Activated naive CD4-positive, alpha-beta T cell treated with anti-CD3 and anti-CD28 coated beads, Interleukin-2, amount 50 U/mL, for 24 hours (primary cell): Measurements from ENCODE around the gene IMMP2L.
"Not testable (repeated sequence)": the region's sequence is repeated elsewhere in the genome, so short reads cannot be mapped to it uniquely, and the experiment has no call there.

Source experiments
- H3K27ac Mint-ChIP-seq: one replicate; pipeline ENCODE4 v1.8.0; 2021; ENCODE audit warnings: mild to moderate bottlenecking, mixed read lengths
- H3K27me3 Mint-ChIP-seq: one replicate; pipeline ENCODE4 v1.8.0; 2021; ENCODE audit warnings: mixed read lengths
- H3K36me3 Mint-ChIP-seq: one replicate; pipeline ENCODE4 v1.8.0; 2021; ENCODE audit warnings: mixed read lengths
- H3K4me1 Mint-ChIP-seq: one replicate; pipeline ENCODE4 v1.8.0; 2021; ENCODE audit warnings: mixed read lengths
- H3K4me3 Mint-ChIP-seq: one replicate; pipeline ENCODE4 v1.8.0; 2021; ENCODE audit warnings: mild to moderate bottlenecking, mixed read lengths
- H3K9me3 Mint-ChIP-seq: one replicate; pipeline ENCODE4 v1.8.0; 2021; ENCODE audit warnings: mixed read lengths

The IMMP2L gene

DNA sequence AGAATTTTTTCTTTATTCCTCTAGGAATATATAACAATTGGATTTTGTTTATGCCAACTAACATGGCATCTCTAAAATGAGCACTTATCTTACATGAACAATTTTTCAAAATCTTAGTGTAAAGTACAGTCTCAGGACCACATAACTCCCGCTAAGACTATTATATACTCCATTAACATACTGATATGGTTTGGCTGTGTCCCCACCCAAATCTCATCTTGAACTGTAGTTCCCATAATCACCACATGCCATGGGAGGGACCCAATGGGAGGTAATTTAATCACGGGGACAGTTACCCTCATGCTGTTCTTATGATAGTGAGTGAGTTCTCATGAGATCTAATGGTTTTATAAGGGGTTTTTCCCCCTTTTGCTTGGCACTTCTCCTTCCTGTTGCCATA lies 291.5 kb downstream of the IMMP2L start:
- not testable (repeated sequence) for H3K4me1 Mint-ChIP-seq, H3K4me3 Mint-ChIP-seq, H3K27me3 Mint-ChIP-seq, H3K9me3 Mint-ChIP-seq, H3K27ac Mint-ChIP-seq
- H3K36me3 Mint-ChIP-seq = peaks cover 13% of the 10 kb centered on the region

DNA sequence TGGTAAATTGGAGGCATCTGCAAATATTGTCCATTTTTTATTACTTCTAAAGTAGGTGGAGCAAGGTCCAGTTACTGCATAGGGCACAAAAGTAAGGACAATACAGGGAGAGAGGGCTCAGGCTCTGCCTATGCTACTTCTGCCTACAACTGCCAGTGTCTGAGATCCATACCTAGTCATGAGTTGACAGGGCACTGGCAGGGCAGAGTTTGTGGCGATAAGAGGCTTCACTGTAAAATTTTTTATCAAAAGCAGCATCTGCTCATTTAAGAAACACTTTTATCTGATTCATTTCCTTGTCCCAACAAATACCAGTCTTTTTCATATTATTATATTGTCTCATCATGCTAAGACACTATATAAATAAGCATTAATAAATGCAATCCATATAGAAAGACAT lies 293.4 kb downstream of the IMMP2L start:
- peaks cover 14% of the 10 kb centered on the region for H3K36me3 Mint-ChIP-seq
- no peak overlapping the region for H3K4me3 Mint-ChIP-seq
- no peak overlapping the region for H3K27ac Mint-ChIP-seq
- H3K9me3 Mint-ChIP-seq = peaks cover 9% of the 10 kb centered on the region
- no peaks in the 10 kb centered on the region for H3K27me3 Mint-ChIP-seq
- no peaks in the 10 kb centered on the region for H3K4me1 Mint-ChIP-seq

DNA sequence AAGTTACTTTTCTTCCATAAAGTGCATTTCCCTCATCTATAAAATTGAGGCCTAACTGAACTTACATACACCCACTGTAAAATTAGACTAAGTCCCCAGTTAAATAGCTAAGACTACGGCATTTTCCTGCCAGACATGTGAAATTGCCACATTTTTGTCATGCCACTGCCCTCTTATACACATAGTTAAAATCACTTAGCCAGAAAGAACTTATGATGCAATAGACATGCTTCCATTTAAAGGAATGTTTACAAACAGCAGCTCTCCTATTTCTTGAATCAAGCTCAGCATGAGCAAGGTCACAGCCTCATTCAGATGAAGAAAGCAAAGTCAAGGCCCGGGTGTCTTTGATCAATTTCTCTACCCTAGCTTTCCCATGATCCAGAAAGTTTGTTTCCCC lies 295.7 kb downstream of the IMMP2L start:
- Mint-ChIP-seq H3K4me1 (no peaks in the 10 kb centered on the region), H3K9me3 (peaks cover 1% of the 10 kb centered on the region)

DNA sequence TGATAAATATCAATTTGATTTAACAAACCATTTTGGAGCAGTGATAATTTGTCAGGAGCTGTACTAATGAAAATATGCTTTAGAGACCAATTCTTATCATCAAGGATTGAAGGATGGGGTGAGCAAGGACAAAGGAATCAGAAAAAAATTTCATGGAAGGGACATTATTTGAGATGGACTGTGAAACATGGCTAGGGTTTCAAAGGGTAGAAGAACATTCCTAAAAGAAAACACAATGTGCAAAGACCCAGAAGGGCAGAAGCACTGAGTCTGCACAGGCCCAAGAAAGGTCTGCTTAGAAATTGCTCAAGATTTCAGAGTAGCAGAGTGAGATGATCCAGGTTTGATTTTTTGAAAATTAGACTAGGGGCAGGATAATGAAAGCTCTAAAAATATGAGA lies 296.9 kb downstream of the IMMP2L start:
- no peaks in the 10 kb centered on the region for H3K4me1 Mint-ChIP-seq
- no peaks in the 10 kb centered on the region for H3K9me3 Mint-ChIP-seq
- H3K4me3 Mint-ChIP-seq = no peak overlapping the region
- H3K27ac Mint-ChIP-seq = no peak overlapping the region
- H3K36me3 Mint-ChIP-seq = peaks cover 13% of the 10 kb centered on the region
- H3K27me3 Mint-ChIP-seq = no peaks in the 10 kb centered on the region

More for the DNA sequence above, 295.7 kb downstream of the IMMP2L start:
- H3K27me3 Mint-ChIP-seq = no peaks in the 10 kb centered on the region
- peaks cover 10% of the 10 kb centered on the region for H3K36me3 Mint-ChIP-seq
- no peak overlapping the region for H3K4me3 Mint-ChIP-seq
- H3K27ac Mint-ChIP-seq = no peak overlapping the region

DNA sequence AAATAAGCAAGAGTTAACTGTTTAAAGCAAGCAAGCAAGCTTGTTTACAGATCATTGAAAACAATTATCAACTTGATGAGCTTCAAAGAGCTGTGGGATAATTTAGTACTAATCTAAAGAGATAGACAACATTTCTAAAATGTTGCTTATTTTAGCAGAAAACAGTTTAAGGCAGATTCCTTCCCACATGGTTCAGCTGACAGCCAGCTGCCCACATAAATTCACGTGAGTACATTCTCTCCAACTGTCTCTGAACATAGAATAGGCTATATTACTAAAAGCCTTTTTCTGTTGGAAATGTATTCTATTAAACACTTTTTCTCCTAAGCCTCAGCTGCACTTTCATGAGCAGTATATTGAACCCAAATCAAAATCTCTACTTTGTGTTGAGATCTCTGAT lies 297.3 kb downstream of the IMMP2L start:
- Mint-ChIP-seq H3K4me3 (no peak overlapping the region), H3K27me3 (no peaks in the 10 kb centered on the region), H3K27ac (no peak overlapping the region), H3K4me1 (no peaks in the 10 kb centered on the region), H3K9me3 (no peaks in the 10 kb centered on the region), H3K36me3 (peaks cover 13% of the 10 kb centered on the region)

DNA sequence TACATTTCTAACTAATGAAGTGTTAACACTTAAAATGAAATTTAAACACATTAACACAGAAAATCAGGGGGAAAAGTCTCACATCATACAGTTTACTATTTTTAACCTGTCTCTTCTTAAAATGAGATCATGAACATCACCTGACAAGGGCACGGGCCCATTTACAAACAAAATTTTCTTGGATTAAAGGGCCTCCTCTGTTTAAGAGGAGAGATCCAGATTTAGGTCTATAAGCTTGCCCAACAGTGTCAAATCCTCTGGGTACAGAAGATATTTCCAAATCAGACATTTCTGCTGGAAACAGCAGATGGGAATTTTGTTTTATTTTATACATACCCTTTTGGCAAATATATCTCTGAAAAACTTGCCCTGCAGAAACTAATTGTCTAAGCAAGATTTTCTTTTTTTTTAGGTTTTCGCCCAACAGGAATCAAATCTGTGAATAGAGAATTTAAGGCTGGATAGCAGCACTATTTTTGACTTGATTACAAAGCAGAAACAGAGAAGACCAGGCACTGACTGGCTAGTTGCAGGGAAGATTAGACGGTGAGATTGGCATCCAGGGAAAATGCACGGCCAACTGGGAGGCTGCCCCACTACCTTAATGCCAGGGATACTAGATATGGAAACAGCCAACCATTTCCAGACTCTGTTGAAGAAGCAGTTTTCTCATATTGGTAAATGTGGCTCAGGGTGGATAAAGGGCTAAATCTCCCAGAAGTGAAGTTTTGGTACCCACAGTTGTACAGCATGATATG lies 298.0 kb downstream of the IMMP2L start:
- H3K9me3 Mint-ChIP-seq = no peaks in the 10 kb centered on the region
- H3K27me3 Mint-ChIP-seq = no peaks in the 10 kb centered on the region
- H3K36me3 Mint-ChIP-seq = peaks cover 13% of the 10 kb centered on the region
- no peaks in the 10 kb centered on the region for H3K4me1 Mint-ChIP-seq
- H3K4me3 Mint-ChIP-seq = no peak overlapping the region
- no peak overlapping the region for H3K27ac Mint-ChIP-seq

DNA sequence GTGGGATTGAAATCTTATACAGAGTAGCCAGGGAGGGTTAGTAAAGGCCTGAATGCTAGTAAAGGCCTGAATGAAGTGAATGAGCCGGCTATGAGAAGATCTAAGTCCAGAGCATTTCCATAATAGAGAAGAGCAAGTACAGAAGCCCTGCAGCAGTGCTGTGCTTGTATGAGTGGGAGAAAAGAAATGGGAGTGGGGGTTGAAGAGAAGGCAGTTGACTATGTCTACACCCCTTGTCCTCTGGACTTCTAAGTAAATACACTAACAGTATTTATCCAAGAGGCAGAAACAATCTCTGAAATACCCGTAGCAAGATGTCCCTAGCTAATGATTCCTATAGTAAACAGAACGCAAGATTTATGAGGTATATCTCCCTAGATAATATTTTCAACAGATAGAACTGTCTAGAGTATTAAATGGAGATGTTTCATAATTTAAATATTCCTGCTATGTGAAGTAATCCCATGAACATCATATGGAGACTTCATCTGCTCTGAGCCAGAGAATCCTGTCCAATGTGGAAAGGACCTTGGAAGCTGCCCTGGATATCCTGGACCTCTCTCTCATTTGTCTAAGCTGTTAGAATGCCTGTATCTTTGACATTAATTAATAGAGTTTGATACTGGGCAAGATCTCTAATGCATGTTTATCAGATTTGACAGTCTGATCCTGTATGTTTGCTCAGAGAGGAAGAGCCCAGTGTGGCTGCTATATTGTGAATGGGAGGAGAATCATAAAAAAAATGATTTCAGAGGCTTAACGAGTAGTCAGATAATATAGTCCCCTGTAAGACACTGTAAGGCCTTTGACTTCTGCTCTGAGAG lies 299.8 kb downstream of the IMMP2L start:
- Mint-ChIP-seq H3K4me3 (no peak overlapping the region), H3K27ac (no peak overlapping the region), H3K9me3 (no peaks in the 10 kb centered on the region), H3K36me3 (peaks cover 9% of the 10 kb centered on the region), H3K27me3 (no peaks in the 10 kb centered on the region), H3K4me1 (no peaks in the 10 kb centered on the region)

DNA sequence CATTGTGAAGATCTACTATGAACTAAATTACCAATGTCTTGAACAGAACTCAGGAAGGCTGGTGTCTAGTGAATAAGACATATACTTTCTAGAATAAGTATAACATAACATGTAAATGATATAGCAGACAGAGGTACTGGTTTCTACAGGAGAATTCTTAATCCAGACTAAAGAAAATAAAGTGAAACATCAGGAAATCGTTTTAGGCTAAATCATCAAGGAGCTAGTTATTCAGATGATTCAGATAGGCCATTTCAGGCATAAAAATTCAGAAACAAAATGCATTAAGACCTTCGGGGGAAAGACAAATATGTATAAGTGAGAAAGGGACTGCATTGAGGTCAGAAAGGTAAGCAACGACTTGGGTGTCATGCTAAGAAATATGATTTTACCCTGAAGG lies 300.8 kb downstream of the IMMP2L start:
- Mint-ChIP-seq H3K4me3 (no peak overlapping the region), H3K36me3 (peaks cover 9% of the 10 kb centered on the region), H3K27me3 (no peaks in the 10 kb centered on the region), H3K9me3 (no peaks in the 10 kb centered on the region), H3K27ac (no peak overlapping the region), H3K4me1 (no peaks in the 10 kb centered on the region)

DNA sequence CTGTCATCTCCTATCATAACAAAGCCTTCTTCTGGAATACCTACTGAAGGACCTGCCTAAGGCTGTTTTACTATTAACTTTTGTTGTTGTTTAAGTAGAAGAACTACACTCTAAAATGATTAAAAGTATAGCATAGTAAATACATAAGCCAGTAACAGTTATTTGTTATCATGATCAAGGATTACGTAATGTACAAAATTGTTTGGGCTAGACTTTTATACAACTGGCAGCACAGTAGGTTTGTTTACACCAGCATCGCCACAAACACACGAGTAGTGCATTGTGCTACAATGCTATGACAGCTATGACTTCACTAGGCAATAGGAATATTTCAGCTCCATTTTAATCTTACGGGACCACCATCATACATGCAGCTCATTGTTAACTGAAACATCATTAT lies 302.3 kb downstream of the IMMP2L start:
- no peak overlapping the region for H3K27ac Mint-ChIP-seq
- no peaks in the 10 kb centered on the region for H3K9me3 Mint-ChIP-seq
- H3K27me3 Mint-ChIP-seq = no peaks in the 10 kb centered on the region
- no peaks in the 10 kb centered on the region for H3K4me1 Mint-ChIP-seq
- no peak overlapping the region for H3K4me3 Mint-ChIP-seq
- H3K36me3 Mint-ChIP-seq = peaks cover 7% of the 10 kb centered on the region

DNA sequence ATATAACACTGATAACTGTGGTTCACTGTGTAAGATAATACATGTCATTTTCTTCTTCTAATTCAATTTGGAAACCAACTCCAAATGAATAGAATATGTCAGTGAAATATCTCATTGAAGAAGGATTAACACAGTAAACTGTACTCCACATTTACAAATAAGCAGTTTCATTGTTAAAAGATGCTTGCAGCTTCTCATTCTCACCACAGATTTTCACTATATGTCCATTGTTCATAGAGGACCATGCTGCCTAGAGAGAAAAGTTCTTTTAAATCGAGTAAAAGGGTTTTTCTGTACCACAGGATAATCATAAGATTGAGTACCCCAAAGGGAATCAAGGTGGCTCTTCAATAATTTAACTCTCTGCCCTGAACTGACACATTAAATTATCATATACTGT lies 305.9 kb downstream of the IMMP2L start:
- Mint-ChIP-seq H3K36me3 (peaks cover 10% of the 10 kb centered on the region), H3K4me3 (no peak overlapping the region), H3K4me1 (no peaks in the 10 kb centered on the region), H3K27ac (no peak overlapping the region), H3K27me3 (no peaks in the 10 kb centered on the region), H3K9me3 (no peaks in the 10 kb centered on the region)

DNA sequence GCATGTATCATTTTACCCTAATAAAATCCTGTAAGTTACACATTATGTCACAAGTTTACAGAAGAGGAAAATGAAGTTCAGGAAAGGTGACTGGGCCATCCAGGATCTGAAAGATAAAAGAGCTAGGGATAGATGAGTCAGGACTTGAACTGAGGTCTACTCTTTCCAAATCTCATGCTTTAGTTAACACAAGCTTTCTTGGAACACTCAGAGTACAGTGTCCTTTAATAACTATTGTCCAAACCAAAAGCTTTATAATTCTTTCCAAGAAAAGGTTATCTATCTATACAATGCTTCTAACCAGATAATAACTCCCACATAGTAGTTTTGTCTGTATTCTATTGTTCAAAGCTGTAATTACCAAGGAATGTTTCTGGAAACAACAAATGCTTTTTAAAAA lies 306.7 kb downstream of the IMMP2L start:
- H3K36me3 Mint-ChIP-seq = peaks cover 14% of the 10 kb centered on the region
- H3K27ac Mint-ChIP-seq = no peak overlapping the region
- no peaks in the 10 kb centered on the region for H3K4me1 Mint-ChIP-seq
- H3K9me3 Mint-ChIP-seq = no peaks in the 10 kb centered on the region
- no peak overlapping the region for H3K4me3 Mint-ChIP-seq
- no peaks in the 10 kb centered on the region for H3K27me3 Mint-ChIP-seq

DNA sequence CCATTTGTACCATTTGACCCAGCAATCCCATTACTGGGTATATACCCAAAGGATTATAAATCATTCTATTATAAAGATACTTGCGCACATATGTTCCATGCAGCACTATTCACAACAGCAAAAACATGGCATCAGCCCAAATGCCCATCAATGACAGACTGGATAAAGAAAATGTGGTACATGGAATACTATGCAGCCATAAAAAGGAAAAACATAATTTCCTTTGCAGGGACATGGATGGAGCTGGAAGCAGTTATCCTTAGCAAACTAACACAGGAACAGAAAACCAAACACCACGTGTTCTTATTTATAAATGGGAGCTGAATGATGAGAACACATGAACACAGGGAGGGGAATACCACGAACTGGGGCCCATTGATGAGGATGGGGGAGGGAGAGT lies 310.9 kb downstream of the IMMP2L start:
- not testable (repeated sequence) for H3K27me3 Mint-ChIP-seq, H3K27ac Mint-ChIP-seq, H3K4me1 Mint-ChIP-seq, H3K4me3 Mint-ChIP-seq, H3K9me3 Mint-ChIP-seq
- H3K36me3 Mint-ChIP-seq = peaks cover 23% of the 10 kb centered on the region

DNA sequence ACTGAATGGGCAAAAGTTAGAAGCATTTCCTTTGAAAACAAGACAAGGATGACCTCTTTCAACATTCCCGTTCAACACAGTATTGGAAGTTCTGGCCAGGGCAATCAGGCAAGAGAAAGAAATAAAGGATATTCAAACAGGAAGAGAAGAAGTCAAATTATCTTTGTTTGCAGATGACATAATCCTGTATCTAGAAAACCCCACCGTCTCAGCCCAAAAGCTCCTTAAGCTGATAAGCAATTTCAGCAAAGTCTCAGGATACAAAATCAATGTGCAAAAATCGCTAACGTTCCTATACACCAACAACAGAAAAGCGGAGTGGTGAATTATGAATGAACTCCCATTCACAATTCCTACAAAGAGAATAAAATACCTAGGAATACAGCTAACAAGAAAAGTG lies 312.5 kb downstream of the IMMP2L start:
- not testable (repeated sequence) for H3K4me3 Mint-ChIP-seq, H3K27ac Mint-ChIP-seq, H3K4me1 Mint-ChIP-seq, H3K9me3 Mint-ChIP-seq, H3K27me3 Mint-ChIP-seq
- H3K36me3 Mint-ChIP-seq = peaks cover 21% of the 10 kb centered on the region

DNA sequence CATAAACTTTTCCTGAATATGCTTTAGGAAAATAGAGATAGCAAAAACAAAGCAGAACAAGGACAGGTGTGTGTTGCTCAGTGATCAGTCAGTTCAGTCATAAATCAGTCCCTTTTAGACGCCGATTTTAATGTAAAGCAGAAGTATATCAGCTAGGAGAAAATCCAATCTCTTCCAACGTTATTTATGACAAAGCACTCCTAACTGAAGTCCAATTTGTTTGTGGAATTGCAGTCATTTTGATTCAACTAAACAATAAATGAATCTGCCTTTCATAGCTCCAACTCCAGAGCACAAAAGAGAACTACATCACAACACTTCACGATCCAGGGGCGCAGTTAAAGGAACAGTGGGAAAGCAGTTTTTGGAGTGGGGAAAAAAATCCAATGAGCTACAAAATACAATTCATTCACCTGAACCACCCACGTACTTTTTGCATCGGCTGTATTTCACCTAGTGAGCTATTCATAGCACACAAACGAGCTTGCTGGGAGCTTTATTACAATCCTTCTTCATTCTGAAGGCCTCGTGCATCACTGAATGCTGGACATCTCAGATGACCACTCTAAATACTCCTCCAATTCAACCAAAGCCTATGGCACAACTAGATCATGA lies 320.0 kb downstream of the IMMP2L start:
- Mint-ChIP-seq H3K27me3 (no peaks in the 10 kb centered on the region), H3K27ac (no peak overlapping the region), H3K4me3 (no peak overlapping the region), H3K36me3 (peaks cover 3% of the 10 kb centered on the region), H3K4me1 (peaks cover 9% of the 10 kb centered on the region), H3K9me3 (no peaks in the 10 kb centered on the region)

DNA sequence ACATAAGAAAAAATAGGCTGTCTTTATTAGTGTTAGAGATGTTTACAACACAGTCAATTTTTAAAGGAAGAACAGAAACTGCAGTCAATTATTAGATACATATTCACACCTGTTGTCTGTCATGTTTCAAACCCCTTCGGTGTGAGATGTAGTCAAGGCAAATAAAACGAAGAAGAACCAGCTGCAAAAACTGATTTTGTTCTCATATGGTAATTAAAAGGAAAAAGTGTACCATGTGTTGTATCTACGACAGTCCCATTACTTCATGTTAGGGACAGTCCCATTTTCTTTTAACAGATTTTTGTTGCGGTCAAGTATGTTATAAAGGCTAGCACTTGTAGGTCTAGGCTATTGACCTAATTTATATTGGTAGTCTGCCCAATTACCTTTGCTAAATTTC lies 321.9 kb downstream of the IMMP2L start:
- H3K27me3 Mint-ChIP-seq = no peaks in the 10 kb centered on the region
- H3K27ac Mint-ChIP-seq = no peak overlapping the region
- H3K4me1 Mint-ChIP-seq = peaks cover 17% of the 10 kb centered on the region
- H3K4me3 Mint-ChIP-seq = no peak overlapping the region
- peaks cover 11% of the 10 kb centered on the region for H3K36me3 Mint-ChIP-seq
- H3K9me3 Mint-ChIP-seq = peaks cover 8% of the 10 kb centered on the region

DNA sequence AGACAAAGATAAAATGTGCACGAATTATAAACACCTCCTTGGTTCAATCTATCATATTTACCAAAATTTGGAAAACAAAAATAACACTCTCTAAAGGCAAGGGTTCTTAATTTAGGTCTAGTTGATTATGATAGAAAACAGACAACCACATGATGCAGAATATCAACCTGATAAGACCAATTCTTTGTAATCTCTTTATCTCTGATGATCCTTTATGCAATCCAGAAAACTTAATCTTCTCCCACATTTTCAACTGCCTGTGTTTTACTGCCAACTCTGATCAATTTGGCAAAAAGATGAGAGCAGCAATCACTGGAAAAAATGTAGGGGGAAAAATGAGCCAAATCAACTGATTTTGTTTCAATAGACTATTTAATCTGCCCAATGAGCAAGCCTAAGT lies 322.9 kb downstream of the IMMP2L start:
- Mint-ChIP-seq H3K4me1 (peaks cover 17% of the 10 kb centered on the region), H3K27ac (no peak overlapping the region), H3K36me3 (peaks cover 13% of the 10 kb centered on the region)

More for the DNA sequence above, 322.9 kb downstream of the IMMP2L start:
- no peaks in the 10 kb centered on the region for H3K27me3 Mint-ChIP-seq
- H3K4me3 Mint-ChIP-seq = no peak overlapping the region
- H3K9me3 Mint-ChIP-seq = peaks cover 8% of the 10 kb centered on the region
